ENCODE results near the gene RBCK1.
"Not testable (repeated sequence)": the region's sequence is repeated elsewhere in the genome, so short reads cannot be mapped to it uniquely, and the experiment has no call there.

RBCK1 gene

GRCh38 chr20:380763-381580 is 27.1 kb upstream of the RBCK1 start:
- H3K36me3 ChIP-seq (ENCODE audit: insufficient read depth, low read length) = no peaks in the 10 kb centered on the region
- no peaks in the 10 kb centered on the region for H3K27me3 ChIP-seq (ENCODE audit: control insufficient read depth, insufficient read depth, low read length)
- H3K4me1 ChIP-seq (ENCODE audit: control insufficient read depth, insufficient read depth, low read length) = no peaks in the 10 kb centered on the region
- peak overlapping the region; percentile 75 for H3K4me3 ChIP-seq (ENCODE audit: low read length)
- H3K9me3 ChIP-seq (replicated peaks; ENCODE audit: low read length) = no peaks in the 10 kb centered on the region
- H3K4me2 ChIP-seq (ENCODE audit: low read length) = peak overlapping the region; percentile 88
- peak overlapping the region; percentile 67 for H3K9ac ChIP-seq (ENCODE audit: low read depth, low read length)

GRCh38 chr20:381581-382290 is 26.4 kb upstream of the RBCK1 start:
- Histone ChIP-seq H3K9me3 (replicated peaks; ENCODE audit: low read length) (no peaks in the 10 kb centered on the region), H3K9ac (ENCODE audit: low read depth, low read length) (peak overlapping the region; percentile 67), H3K4me3 (ENCODE audit: low read length) (peak overlapping the region; percentile 75), H3K4me2 (ENCODE audit: low read length) (peak overlapping the region; percentile 88), H3K4me1 (ENCODE audit: control insufficient read depth, insufficient read depth, low read length) (no peaks in the 10 kb centered on the region), H3K36me3 (ENCODE audit: insufficient read depth, low read length) (no peaks in the 10 kb centered on the region), H3K27me3 (ENCODE audit: control insufficient read depth, insufficient read depth, low read length) (no peaks in the 10 kb centered on the region)

GRCh38 chr20:382291-383115 is 25.6 kb upstream of the RBCK1 start:
- Histone ChIP-seq H3K4me1 (ENCODE audit: control insufficient read depth, insufficient read depth, low read length) (no peaks in the 10 kb centered on the region), H3K9me3 (replicated peaks; ENCODE audit: low read length) (no peaks in the 10 kb centered on the region), H3K9ac (ENCODE audit: low read depth, low read length) (no peak overlapping the region), H3K27me3 (ENCODE audit: control insufficient read depth, insufficient read depth, low read length) (no peaks in the 10 kb centered on the region), H3K4me3 (ENCODE audit: low read length) (peak overlapping the region; percentile 7), H3K36me3 (ENCODE audit: insufficient read depth, low read length) (no peaks in the 10 kb centered on the region), H3K4me2 (ENCODE audit: low read length) (peak overlapping the region; percentile 88)

- Histone ChIP-seq H3K9me3 (replicated peaks; ENCODE audit: low read length) (no peaks in the 10 kb centered on the region), H3K4me1 (ENCODE audit: control insufficient read depth, insufficient read depth, low read length) (no peaks in the 10 kb centered on the region), H3K36me3 (ENCODE audit: insufficient read depth, low read length) (peaks cover 3% of the 10 kb centered on the region), H3K9ac (ENCODE audit: low read depth, low read length) (no peak overlapping the region), H3K4me3 (ENCODE audit: low read length) (no peak overlapping the region), H3K27me3 (ENCODE audit: control insufficient read depth, insufficient read depth, low read length) (no peaks in the 10 kb centered on the region), H3K4me2 (ENCODE audit: low read length) (no peak overlapping the region)
These were observed 24.2 kb upstream of the RBCK1 start for GRCh38 chr20:383889-384288.

- Histone ChIP-seq H3K4me1 (ENCODE audit: control insufficient read depth, insufficient read depth, low read length) (no peaks in the 10 kb centered on the region), H3K4me2 (ENCODE audit: low read length) (no peak overlapping the region), H3K9ac (ENCODE audit: low read depth, low read length) (no peak overlapping the region), H3K4me3 (ENCODE audit: low read length) (no peak overlapping the region), H3K36me3 (ENCODE audit: insufficient read depth, low read length) (peaks cover 8% of the 10 kb centered on the region), H3K27me3 (ENCODE audit: control insufficient read depth, insufficient read depth, low read length) (no peaks in the 10 kb centered on the region), H3K9me3 (replicated peaks; ENCODE audit: low read length) (no peaks in the 10 kb centered on the region)
These were observed 23.4 kb upstream of the RBCK1 start for GRCh38 chr20:384723-385122.

GRCh38 chr20:385448-385847 is 22.7 kb upstream of the RBCK1 start:
- no peaks in the 10 kb centered on the region for H3K9me3 ChIP-seq (replicated peaks; ENCODE audit: low read length)
- H3K4me1 ChIP-seq (ENCODE audit: control insufficient read depth, insufficient read depth, low read length) = no peaks in the 10 kb centered on the region
- no peaks in the 10 kb centered on the region for H3K27me3 ChIP-seq (ENCODE audit: control insufficient read depth, insufficient read depth, low read length)
- H3K36me3 ChIP-seq (ENCODE audit: insufficient read depth, low read length) = peaks cover 8% of the 10 kb centered on the region
- H3K4me2 ChIP-seq (ENCODE audit: low read length) = no peak overlapping the region
- H3K4me3 ChIP-seq (ENCODE audit: low read length) = no peak overlapping the region
- H3K9ac ChIP-seq (ENCODE audit: low read depth, low read length) = no peak overlapping the region

GRCh38 chr20:386634-387033 is 21.5 kb upstream of the RBCK1 start:
- H3K27me3 ChIP-seq (ENCODE audit: control insufficient read depth, insufficient read depth, low read length); H3K9me3 ChIP-seq (replicated peaks; ENCODE audit: low read length); H3K4me3 ChIP-seq (ENCODE audit: low read length); H3K4me1 ChIP-seq (ENCODE audit: control insufficient read depth, insufficient read depth, low read length); H3K4me2 ChIP-seq (ENCODE audit: low read length); H3K9ac ChIP-seq (ENCODE audit: low read depth, low read length): not testable (repeated sequence)
- H3K36me3 ChIP-seq (ENCODE audit: insufficient read depth, low read length) = peaks cover 16% of the 10 kb centered on the region

GRCh38 chr20:387520-387919 is 20.6 kb upstream of the RBCK1 start:
- Histone ChIP-seq H3K9ac (ENCODE audit: low read depth, low read length) (no peak overlapping the region), H3K9me3 (replicated peaks; ENCODE audit: low read length) (no peaks in the 10 kb centered on the region), H3K4me2 (ENCODE audit: low read length) (no peak overlapping the region), H3K36me3 (ENCODE audit: insufficient read depth, low read length) (peaks cover 20% of the 10 kb centered on the region), H3K27me3 (ENCODE audit: control insufficient read depth, insufficient read depth, low read length) (no peaks in the 10 kb centered on the region), H3K4me1 (ENCODE audit: control insufficient read depth, insufficient read depth, low read length) (no peaks in the 10 kb centered on the region), H3K4me3 (ENCODE audit: low read length) (no peak overlapping the region)

- Histone ChIP-seq H3K27me3 (ENCODE audit: control insufficient read depth, insufficient read depth, low read length) (no peaks in the 10 kb centered on the region), H3K4me2 (ENCODE audit: low read length) (no peak overlapping the region), H3K4me1 (ENCODE audit: control insufficient read depth, insufficient read depth, low read length) (no peaks in the 10 kb centered on the region), H3K9ac (ENCODE audit: low read depth, low read length) (no peak overlapping the region), H3K4me3 (ENCODE audit: low read length) (no peak overlapping the region), H3K36me3 (ENCODE audit: insufficient read depth, low read length) (peaks cover 20% of the 10 kb centered on the region), H3K9me3 (replicated peaks; ENCODE audit: low read length) (no peaks in the 10 kb centered on the region)
These were observed 19.8 kb upstream of the RBCK1 start for GRCh38 chr20:388034-388994.

GRCh38 chr20:389220-389619 is 18.9 kb upstream of the RBCK1 start:
- peaks cover 20% of the 10 kb centered on the region for H3K36me3 ChIP-seq (ENCODE audit: insufficient read depth, low read length)
- no peaks in the 10 kb centered on the region for H3K27me3 ChIP-seq (ENCODE audit: control insufficient read depth, insufficient read depth, low read length)
- no peak overlapping the region for H3K4me3 ChIP-seq (ENCODE audit: low read length)
- no peaks in the 10 kb centered on the region for H3K4me1 ChIP-seq (ENCODE audit: control insufficient read depth, insufficient read depth, low read length)
- H3K9me3 ChIP-seq (replicated peaks; ENCODE audit: low read length) = no peaks in the 10 kb centered on the region
- H3K4me2 ChIP-seq (ENCODE audit: low read length) = no peak overlapping the region
- no peak overlapping the region for H3K9ac ChIP-seq (ENCODE audit: low read depth, low read length)
